T-cell (primary cell): ENCODE results near the gene ABCG1. TPM values are rescaled to one million over a fixed set of nuclear protein-coding genes. Genes with fewer than 3 reads are reported as not detected.

Source experiments
- ATAC-seq, 4 experiments: fragments of 200-7000 bp in 3 of 4; fragments of 150-1000 bp in 1 of 4; cut with Tn5 transposase; replicated peaks in 1 of 4; 1 replicate in 3 of 4; 2 replicates in 1 of 4; pipeline ENCODE4 v1.10.0; 2021; ENCODE audit warnings: moderate library complexity in 3 of 4, mild to moderate bottlenecking in 2 of 4, moderate number of reproducible peaks in 1 of 4
- CTCF ChIA-PET, 2 donors: fragments of 300-600 bp; sonication (Branson Sonifier 250); formaldehyde crosslinking; loops; one replicate each; lab custom pipeline; 2022; ENCODE audit warnings: antibody characterized with exemption in 2 of 2; lab: Charles Lee
- POLR2A ChIA-PET, 2 donors: fragments of 300-600 bp; sonication (Branson Sonifier 250); formaldehyde crosslinking; loops; one replicate each; lab custom pipeline; 2022; ENCODE audit warnings: antibody characterized with exemption in 2 of 2; lab: Charles Lee
- DNase-seq, 35 experiments: peaks; one replicate each; pipeline versions ENCODE4 v3.0.0 to v3.0.0-alpha.2; 2013 to 2023
- H3K27ac ChIP-seq: one replicate; pipeline ENCODE4 v1.5.1; 2013; ENCODE audit warnings: low read length
- H3K27me3 ChIP-seq, 2 experiments: replicated peaks in 1 of 2; 1 replicate in 1 of 2; 2 replicates in 1 of 2; pipeline versions ENCODE4 v1.6.1 to v1.7.0; 2013; ENCODE audit warnings: low read length in 1 of 2, mixed read lengths in 1 of 2; ENCODE audit not compliant: control insufficient read depth in 2 of 2, insufficient read depth in 2 of 2; ENCODE audit errors: extremely low read depth in 1 of 2
- H3K36me3 ChIP-seq, 2 donors: 1 replicate in 1 of 2; 2 replicates in 1 of 2; pipeline versions ENCODE4 v1.6.1 to v1.7.0; 2013; ENCODE audit warnings: low read length in 1 of 2; ENCODE audit not compliant: control insufficient read depth in 2 of 2, insufficient read depth in 1 of 2; ENCODE audit errors: extremely low read depth in 1 of 2
- H3K4me1 ChIP-seq, 2 experiments: 1 replicate in 1 of 2; 2 replicates in 1 of 2; pipeline versions ENCODE4 v1.6.1 to v1.7.0; 2013; ENCODE audit warnings: low read length in 2 of 2, mixed read lengths in 1 of 2; ENCODE audit not compliant: insufficient read depth in 2 of 2, control insufficient read depth in 1 of 2; ENCODE audit errors: extremely low read depth in 1 of 2
- H3K4me3 ChIP-seq, 2 donors: 1 replicate in 1 of 2; 2 replicates in 1 of 2; pipeline versions ENCODE4 v1.5.1 to v1.7.0; 2013; ENCODE audit warnings: mild to moderate bottlenecking in 2 of 2, low read length in 1 of 2, moderate library complexity in 1 of 2; ENCODE audit not compliant: control insufficient read depth in 1 of 2; ENCODE audit errors: extremely low read depth in 1 of 2
- H3K9me3 ChIP-seq: 2 replicates; pipeline ENCODE4 v1.7.0; 2013
- H3K27ac Mint-ChIP-seq, 2 donors: one replicate each; pipeline ENCODE4 v1.8.0; 2020 to 2021; ENCODE audit warnings: mild to moderate bottlenecking in 2 of 2, mixed read lengths in 2 of 2
- H3K27me3 Mint-ChIP-seq, 2 donors: one replicate each; pipeline ENCODE4 v1.8.0; 2021 to 2022; ENCODE audit warnings: mixed read lengths in 2 of 2
- H3K36me3 Mint-ChIP-seq: one replicate; pipeline ENCODE4 v1.8.0; 2021; ENCODE audit warnings: mixed read lengths
- H3K4me1 Mint-ChIP-seq, 3 donors: one replicate each; pipeline ENCODE4 v1.8.0; 2020 to 2022; ENCODE audit warnings: mixed read lengths in 3 of 3, mild to moderate bottlenecking in 1 of 3
- H3K4me3 Mint-ChIP-seq, 3 donors: one replicate each; pipeline ENCODE4 v1.8.0; 2020 to 2022; ENCODE audit warnings: mild to moderate bottlenecking in 3 of 3, mixed read lengths in 3 of 3, moderate library complexity in 3 of 3
- H3K9me3 Mint-ChIP-seq, 3 donors: one replicate each; pipeline ENCODE4 v1.8.0; 2020 to 2022; ENCODE audit warnings: mixed read lengths in 3 of 3
- WGBS: methylation state at CpG from one replicate; pipeline ENCODE4 v1.1.5; 2013; ENCODE audit warnings: missing lambda C conversion rate; ENCODE audit not compliant: insufficient coverage; 5-methylcytosine and 5-hydroxymethylcytosine counted together
- total RNA-seq, 35 experiments: library from RNA in 6 of 35; stranded (reverse) in 6 of 35; fragments of 120-200 nt in 1 of 35; gene quantifications; one replicate each; pipeline versions ENCODE4 v1.2.1 to v1.2.4 and lab custom pipeline; 2013 to 2026

Gene ABCG1
- total RNA-seq, 5 donors from 2014 or later (not counting 1 experiment from before 2014, with no cell fraction given): 4.1 to 51.1 (median 6.2) TPM

- DNase-seq (no peak), ATAC-seq (no peak)
- no peaks in the 10 kb centered on the region for H3K9me3 ChIP-seq
- ChIA-PET CTCF (no interaction called here), POLR2A (no interaction called here)
- Mint-ChIP-seq H3K9me3 (no peaks in the 10 kb centered on the region), H3K27me3 (no peaks in the 10 kb centered on the region), H3K36me3 (no peaks in the 10 kb centered on the region), H3K27ac (no peak overlapping the region), H3K4me1 (peaks cover 0 to 6% (median 5%) of the 10 kb centered on the region in 3 donors), H3K4me3 (no peak overlapping the region)
- WGBS: 91% methylated on average over 9 of the region's 16 CpGs
- no peak overlapping the region for H3K27ac ChIP-seq
- H3K36me3 ChIP-seq: no peaks in the 10 kb centered on the region
- peaks cover 0 to 11% of the 10 kb centered on the region in 2 experiments for H3K4me1 ChIP-seq
- H3K27me3 ChIP-seq: peaks cover 0 to 36% of the 10 kb centered on the region in 2 experiments
- H3K4me3 ChIP-seq: no peak overlapping the region
Measured at GRCh38 chr21:42312626-42313104, 93.7 kb downstream of the ABCG1 start.

- Mint-ChIP-seq H3K36me3 (no peaks in the 10 kb centered on the region), H3K27ac (no peak overlapping the region), H3K9me3 (no peaks in the 10 kb centered on the region), H3K4me1 (peaks cover 0 to 7% (median 5%) of the 10 kb centered on the region in 3 donors), H3K4me3 (no peak overlapping the region), H3K27me3 (no peaks in the 10 kb centered on the region)
- no peak overlapping the region for H3K4me3 ChIP-seq
- ATAC-seq: no peak
- H3K4me1 ChIP-seq: peaks cover 0 to 11% of the 10 kb centered on the region in 2 experiments
- H3K27ac ChIP-seq: no peak overlapping the region
- no peaks in the 10 kb centered on the region for H3K9me3 ChIP-seq
- DNase-seq: no peak
- ChIA-PET CTCF (no interaction called here), POLR2A (no interaction called here)
- H3K36me3 ChIP-seq: no peaks in the 10 kb centered on the region
- WGBS: 78% methylated on average over 13 of the region's 13 CpGs
- H3K27me3 ChIP-seq: peaks cover 0 to 27% of the 10 kb centered on the region in 2 experiments
Measured at GRCh38 chr21:42313501-42313969, 94.6 kb downstream of the ABCG1 start.

GRCh38 chr21:42314616-42315295, 95.8 kb downstream of the ABCG1 start:
- ChIA-PET CTCF (no interaction called here), POLR2A (no interaction called here)
- H3K36me3 ChIP-seq: no peaks in the 10 kb centered on the region
- H3K27ac Mint-ChIP-seq: no peak overlapping the region
- no peak overlapping the region for H3K27ac ChIP-seq
- H3K4me1 Mint-ChIP-seq: peaks cover 5 to 8% (median 5%) of the 10 kb centered on the region in 3 donors
- H3K27me3 Mint-ChIP-seq: no peaks in the 10 kb centered on the region
- H3K4me3 Mint-ChIP-seq: no peak overlapping the region
- H3K36me3 Mint-ChIP-seq: no peaks in the 10 kb centered on the region
- H3K4me3 ChIP-seq: no peak overlapping the region
- no peaks in the 10 kb centered on the region for H3K9me3 Mint-ChIP-seq
- no peaks in the 10 kb centered on the region for H3K9me3 ChIP-seq
- H3K27me3 ChIP-seq: peaks cover 0 to 15% of the 10 kb centered on the region in 2 experiments
- ATAC-seq: no peak
- no peak for DNase-seq
- WGBS: 100% methylated on average over 2 of the region's 6 CpGs
- peaks cover 0 to 12% of the 10 kb centered on the region in 2 experiments for H3K4me1 ChIP-seq

- DNase-seq: no peak
Measured at GRCh38 chr21:42315296-42315891, 96.5 kb downstream of the ABCG1 start, which contains the start of gene TFF3. Gene TFF3, minus strand, starts transcription at chr21:42315409. Its CDS starts 35 bp downstream, at chr21:42315374.

GRCh38 chr21:42316891-42317290, 98.0 kb downstream of the ABCG1 start:
- no peak for DNase-seq
- ATAC-seq: no peak
- POLR2A ChIA-PET: no interaction called here
- H3K4me3 ChIP-seq: no peak overlapping the region
- H3K27me3 ChIP-seq: peaks cover 0 to 11% of the 10 kb centered on the region in 2 experiments
- H3K27ac ChIP-seq: no peak overlapping the region
- no peaks in the 10 kb centered on the region for H3K36me3 Mint-ChIP-seq
- 94% methylated on average over 15 of the region's 16 CpGs for WGBS
- peaks cover 5 to 10% (median 8%) of the 10 kb centered on the region in 3 donors for H3K4me1 Mint-ChIP-seq
- peaks cover 4 to 5% of the 10 kb centered on the region in 2 donors for H3K27me3 Mint-ChIP-seq
- no peaks in the 10 kb centered on the region for H3K36me3 ChIP-seq
- no peak overlapping the region for H3K27ac Mint-ChIP-seq
- H3K4me1 ChIP-seq: peaks cover 0 to 9% of the 10 kb centered on the region in 2 experiments
- CTCF ChIA-PET: no interaction called here
- no peaks in the 10 kb centered on the region for H3K9me3 ChIP-seq
- H3K9me3 Mint-ChIP-seq: no peaks in the 10 kb centered on the region
- H3K4me3 Mint-ChIP-seq: no peak overlapping the region

More at GRCh38 chr21:42315296-42315891, 96.5 kb downstream of the ABCG1 start, which contains the start of gene TFF3:
- peaks cover 0 to 9% of the 10 kb centered on the region in 2 experiments for H3K4me1 ChIP-seq
- H3K9me3 ChIP-seq: no peaks in the 10 kb centered on the region
- Mint-ChIP-seq H3K9me3 (no peaks in the 10 kb centered on the region), H3K27ac (no peak within 1 kb of the TSS), H3K4me3 (no peak within 1 kb of the TSS), H3K36me3 (no peaks in the 10 kb centered on the region), H3K27me3 (no peaks in the 10 kb centered on the region), H3K4me1 (peaks cover 5 to 8% (median 5%) of the 10 kb centered on the region in 3 donors)
- H3K36me3 ChIP-seq: no peaks in the 10 kb centered on the region
- WGBS: 94% methylated on average over 12 of the region's 15 CpGs
- CTCF ChIA-PET: no interaction called here
- no peak for ATAC-seq
- POLR2A ChIA-PET: no interaction called here
- no peak within 1 kb of the TSS for H3K27ac ChIP-seq
- H3K4me3 ChIP-seq: no peak within 1 kb of the TSS
- H3K27me3 ChIP-seq: peaks cover 0 to 8% of the 10 kb centered on the region in 2 experiments

GRCh38 chr21:42317341-42317741, 98.4 kb downstream of the ABCG1 start:
- ATAC-seq (no peak), DNase-seq (no peak)
- H3K9me3 Mint-ChIP-seq: no peaks in the 10 kb centered on the region
- peaks cover 4 to 5% of the 10 kb centered on the region in 2 donors for H3K27me3 Mint-ChIP-seq
- H3K36me3 ChIP-seq: no peaks in the 10 kb centered on the region
- H3K9me3 ChIP-seq: no peaks in the 10 kb centered on the region
- ChIA-PET CTCF (no interaction called here), POLR2A (interaction anchor here in 1 of 2 donors (0.6 kb wide), 1 partner anchor 657 kb away, joined by 13 read pairs; no protein-coding TSS in a partner anchor)
- H3K36me3 Mint-ChIP-seq: no peaks in the 10 kb centered on the region
- H3K4me1 Mint-ChIP-seq: peaks cover 5 to 10% (median 8%) of the 10 kb centered on the region in 3 donors
- H3K27ac ChIP-seq: no peak overlapping the region
- no peak overlapping the region for H3K4me3 ChIP-seq
- peaks cover 0 to 11% of the 10 kb centered on the region in 2 experiments for H3K27me3 ChIP-seq
- no peak overlapping the region for H3K27ac Mint-ChIP-seq
- no peak overlapping the region for H3K4me3 Mint-ChIP-seq
- H3K4me1 ChIP-seq: peaks cover 0 to 9% of the 10 kb centered on the region in 2 experiments
- 86% methylated on average over 4 of the region's 8 CpGs for WGBS
